IPS-NIHi7 (cell line): ENCODE data around the gene TNIP1.

ENCODE experiments used
- DNase-seq: peaks from one replicate; pipeline ENCODE4 v3.0.0; 2012; ENCODE audit warnings: mixed read lengths; ENCODE audit errors: extremely low spot score

The TNIP1 gene

DNA sequence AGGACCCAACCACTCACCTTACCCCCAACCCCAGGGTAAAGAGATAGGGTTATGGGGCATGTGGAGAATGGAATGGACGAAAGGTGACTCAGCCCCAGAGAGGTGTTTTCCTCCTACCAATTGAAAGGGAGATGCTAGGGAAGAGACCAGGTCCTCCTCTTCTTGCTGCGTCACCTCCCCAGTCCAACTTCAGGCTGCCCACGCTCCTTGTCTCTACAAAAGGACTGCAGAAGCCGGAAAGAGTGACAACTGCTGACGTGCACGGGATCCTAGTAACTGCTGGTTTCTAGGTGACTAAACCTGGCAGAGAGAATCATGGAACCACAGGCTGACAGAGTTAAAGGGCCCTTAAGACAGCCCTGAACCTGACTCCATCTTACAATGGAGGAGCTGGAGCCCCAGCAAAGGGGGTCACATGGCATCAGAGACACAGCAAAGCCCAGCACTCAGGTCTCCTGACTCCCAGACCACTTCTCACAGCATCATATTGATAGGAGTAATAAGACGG, 58.3 kb downstream of the TNIP1 start:
- DNase-seq: no peak

DNA sequence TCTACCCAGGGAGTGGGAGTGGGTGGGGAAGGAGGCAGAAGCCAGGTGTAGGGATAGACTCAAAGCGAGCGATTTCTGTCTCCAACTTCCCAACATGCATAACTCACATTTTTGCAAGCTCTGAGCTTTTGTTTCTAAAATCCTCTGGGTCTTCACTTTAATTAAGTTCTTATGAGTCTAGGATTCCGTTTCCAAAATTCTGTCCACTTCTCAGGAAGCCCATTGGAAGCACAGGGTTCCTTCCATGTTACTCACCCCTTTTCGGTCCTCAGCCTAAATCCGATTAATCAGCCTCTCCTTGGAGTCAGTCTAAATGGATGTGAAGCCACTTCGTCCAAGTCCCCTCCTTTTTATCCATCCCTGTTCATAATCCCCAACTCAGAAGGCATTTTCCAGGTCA, 59.1 kb downstream of the TNIP1 start:
- no peak for DNase-seq

DNA sequence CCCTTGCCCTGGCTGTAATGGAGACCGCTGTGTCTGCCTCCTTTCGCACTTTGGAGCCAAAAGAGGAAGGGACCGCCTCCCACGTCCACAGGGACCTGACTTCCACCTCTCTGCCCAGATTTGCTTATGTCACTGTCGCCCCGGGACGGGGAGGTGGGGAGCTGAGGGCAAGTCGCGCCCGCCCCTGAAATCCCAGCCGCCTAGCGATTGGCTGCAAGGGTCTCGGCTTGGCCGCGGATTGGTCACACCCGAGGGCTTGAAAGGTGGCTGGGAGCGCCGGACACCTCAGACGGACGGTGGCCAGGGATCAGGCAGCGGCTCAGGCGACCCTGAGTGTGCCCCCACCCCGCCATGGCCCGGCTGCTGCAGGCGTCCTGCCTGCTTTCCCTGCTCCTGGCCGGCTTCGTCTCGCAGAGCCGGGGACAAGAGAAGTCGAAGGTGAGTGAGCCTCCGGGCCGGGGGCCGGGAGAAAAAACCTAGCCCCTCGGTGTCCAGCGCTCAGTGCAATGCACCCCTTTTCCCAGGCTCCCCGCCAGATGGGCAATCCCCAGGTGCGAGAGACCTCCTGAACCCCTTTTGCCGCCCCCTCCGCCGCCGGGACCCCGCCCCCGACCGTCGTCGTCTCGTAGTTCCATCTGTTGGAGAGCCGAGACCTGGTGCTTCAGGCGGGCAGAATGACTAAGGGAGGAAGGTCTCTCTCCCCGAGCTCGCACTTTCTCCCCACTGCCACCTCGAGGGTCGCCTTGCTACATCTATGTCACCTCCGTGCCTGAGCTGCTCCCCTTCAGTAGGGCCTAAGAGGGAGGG, 60.3 kb downstream of the TNIP1 start, which contains the start of gene GPX3:
Gene GPX3 (plus strand): TSS at position 288 of the 807 bp plus-strand sequence. CDS start 64 bp downstream, at position 352.
- DNase-seq: peak; percentile 96

DNA sequence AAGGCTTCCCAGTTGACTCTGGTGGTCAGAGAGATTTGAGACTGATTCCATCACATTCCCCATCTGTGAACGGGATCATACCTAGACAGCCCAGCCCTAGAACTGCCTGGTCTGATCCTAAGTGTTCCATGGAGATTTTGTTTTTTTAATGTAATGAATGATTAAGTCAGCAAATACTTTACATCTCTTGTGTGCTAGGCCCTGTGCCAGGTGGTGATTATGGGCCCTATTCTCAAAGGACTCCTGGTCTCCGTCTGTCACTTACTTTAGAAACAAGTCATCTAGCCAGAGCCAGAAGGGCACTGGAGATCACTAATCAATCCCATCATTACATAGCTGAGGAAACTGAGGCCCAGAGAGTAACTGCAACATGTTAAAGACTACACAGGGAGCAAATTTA, 61.5 kb downstream of the TNIP1 start:
- no peak for DNase-seq

DNA sequence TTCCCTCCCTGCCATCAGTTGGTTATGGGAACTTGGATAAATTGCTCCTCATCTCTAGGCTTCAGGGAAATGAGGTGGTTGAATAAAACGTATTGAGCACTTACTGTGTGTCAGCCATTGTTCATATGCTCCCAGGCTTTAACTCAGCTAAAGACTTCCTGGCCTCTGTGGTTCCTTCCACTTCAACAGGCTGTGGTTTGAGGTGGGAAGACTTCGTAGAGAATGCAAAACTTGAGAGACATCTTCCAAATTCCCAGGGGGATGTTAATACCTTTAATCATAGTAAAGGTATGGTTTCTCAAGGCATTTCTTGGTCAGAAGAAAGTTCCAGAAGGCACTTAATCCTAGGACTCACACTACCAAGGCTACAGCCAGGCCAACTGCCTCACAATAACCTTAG, 62.0 kb downstream of the TNIP1 start:
- DNase-seq: no peak

DNA sequence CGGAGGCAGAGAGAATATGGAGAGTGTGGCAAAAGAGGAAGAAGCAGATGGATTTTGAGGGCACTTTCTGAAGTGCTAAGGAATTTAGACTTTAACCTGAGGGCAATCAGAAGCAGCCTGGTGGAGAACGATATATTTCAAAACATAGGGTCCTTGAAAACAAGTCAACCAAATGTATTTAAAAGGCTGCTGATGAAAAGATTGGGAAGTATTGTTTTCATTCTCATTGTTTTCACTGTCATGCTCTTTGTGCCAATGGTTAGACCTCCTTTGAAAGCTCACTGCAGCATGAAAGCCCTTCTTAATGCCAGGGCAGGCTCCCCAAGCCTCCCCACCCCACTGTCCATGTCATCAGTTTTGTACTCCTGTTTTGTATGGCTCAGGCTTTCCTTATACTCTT, 62.9 kb downstream of the TNIP1 start:
- no peak for DNase-seq

DNA sequence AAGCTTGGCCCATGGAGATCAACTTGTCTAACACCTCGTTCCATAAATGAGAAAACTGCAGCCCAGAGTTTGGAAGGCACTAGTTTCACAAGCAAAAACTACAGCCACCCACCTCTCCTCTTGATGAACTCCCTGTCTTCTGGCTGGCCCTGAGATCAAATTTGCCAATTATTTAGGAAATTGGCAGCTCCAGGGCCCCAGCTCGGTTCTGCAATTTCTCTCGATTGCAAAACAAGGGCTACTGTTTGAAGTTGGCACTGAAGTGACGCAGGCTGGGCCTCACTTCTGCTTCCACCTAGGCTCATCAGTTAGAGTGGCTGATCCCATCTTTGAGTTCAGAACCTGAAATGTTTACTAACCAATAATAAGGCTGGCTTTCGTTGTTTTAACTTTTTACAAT, 64.1 kb downstream of the TNIP1 start:
- no peak for DNase-seq

DNA sequence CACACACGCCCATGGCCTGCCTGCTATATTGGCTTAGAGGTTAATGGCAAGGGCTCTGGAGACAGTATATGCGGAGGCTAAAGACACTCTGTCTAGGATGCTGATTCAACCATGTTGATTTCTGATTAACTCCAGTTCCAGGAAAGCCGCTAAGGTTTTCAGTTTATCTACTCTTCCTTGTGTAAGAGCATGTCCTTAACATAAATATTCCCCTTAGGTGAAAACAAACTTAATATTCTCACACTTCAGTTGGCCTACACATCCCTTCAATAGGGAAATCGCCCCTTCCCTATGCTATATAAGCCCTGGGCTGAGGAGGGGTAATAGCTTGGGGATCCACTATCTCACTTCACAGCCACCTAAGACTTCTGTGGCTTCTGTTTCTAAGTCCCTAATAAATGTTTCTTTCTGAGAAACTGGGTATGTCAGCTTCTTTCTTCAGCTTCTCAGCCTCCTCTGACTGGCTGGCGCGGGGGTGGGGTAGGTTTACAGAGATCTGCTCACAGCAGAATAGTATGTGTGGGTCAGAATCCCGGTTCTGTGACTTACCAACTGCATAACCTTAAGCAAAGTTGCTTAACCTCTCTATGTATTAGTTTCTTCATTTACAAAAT, 64.8 kb downstream of the TNIP1 start:
- DNase-seq: no peak

DNA sequence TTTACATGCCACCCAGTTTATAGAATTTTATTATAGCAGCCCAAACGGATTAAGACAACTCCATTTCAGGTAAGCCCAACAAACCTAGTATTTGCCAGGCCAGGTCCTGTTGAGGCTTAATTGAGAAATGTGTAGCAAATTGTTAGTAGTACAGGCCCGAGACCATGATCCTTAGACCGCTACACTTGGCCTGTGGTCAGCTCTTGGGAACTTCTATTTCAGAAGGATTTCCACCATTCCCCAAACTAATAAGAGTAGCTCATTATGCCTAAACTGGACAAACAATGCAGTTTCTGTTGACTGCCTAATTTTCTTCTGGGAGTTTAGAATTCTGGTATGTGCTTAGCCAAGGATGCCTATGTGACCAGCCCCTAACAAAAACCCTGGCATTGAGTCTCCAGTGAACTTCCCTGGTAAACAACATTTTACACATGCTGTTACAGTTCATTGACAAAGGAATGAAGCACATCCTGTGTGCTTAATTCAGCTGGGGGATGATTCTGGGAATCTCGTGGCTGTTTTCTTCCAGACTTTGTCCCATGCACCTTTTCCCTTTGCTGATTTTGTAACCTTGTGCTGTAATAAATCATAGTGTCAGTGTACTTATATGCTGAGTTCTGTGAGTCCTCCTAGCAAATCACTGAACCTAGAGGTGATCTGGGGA, 66.0 kb downstream of the TNIP1 start:
- DNase-seq: no peak

DNA sequence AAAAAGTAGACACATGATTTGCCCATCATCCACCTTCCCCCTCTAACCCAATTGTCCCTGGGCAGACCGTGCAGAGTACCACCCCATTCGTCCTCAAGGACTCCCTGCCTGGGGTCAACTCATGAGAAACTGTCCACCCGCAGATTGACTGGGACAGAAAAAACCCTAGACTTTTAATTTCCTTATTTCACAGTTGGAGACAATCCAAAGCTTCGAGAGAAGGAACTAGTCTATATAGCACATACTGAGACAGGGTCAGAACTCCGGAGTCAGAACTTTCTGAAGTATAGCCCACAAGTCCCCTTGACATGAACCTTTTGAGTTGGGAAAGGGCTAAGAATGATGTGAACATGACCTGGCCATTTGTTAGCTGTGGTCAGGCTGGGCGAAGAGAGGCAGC, 68.0 kb downstream of the TNIP1 start:
- no peak for DNase-seq

DNA sequence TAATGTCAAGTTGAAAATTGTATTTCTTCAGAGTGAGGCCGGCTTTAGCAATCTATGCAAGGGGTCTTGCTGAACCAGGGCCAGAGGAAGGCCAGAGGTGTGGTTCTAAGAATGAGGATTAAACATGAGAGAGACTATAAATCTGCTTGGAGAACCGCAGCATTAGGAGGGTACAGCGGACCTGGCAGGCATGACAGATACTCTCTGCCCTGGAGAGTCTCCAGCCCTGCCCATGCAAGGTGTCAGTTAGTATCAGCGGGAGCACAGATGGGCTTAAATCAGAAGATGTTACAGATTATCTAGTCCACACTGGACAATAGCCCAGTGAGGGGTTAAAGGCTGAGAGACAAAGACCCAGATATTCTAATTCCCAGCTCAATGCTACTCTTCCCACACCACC, 71.9 kb downstream of the TNIP1 start:
- DNase-seq: no peak

DNA sequence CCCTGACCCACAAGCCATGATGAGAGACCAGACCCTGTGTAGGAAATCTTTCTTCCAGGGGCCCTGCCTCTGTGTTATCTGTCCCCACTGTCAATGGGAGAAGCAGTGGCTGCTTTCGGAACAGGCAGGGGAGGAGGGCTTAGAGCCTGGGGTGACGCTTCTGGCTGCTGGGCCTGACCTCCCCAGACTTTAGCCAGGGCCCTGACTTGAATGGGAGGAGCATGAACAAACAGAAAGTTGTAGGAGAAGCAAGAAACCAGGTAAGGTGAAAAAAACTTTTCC, 72.7 kb downstream of the TNIP1 start:
- no peak for DNase-seq

DNA sequence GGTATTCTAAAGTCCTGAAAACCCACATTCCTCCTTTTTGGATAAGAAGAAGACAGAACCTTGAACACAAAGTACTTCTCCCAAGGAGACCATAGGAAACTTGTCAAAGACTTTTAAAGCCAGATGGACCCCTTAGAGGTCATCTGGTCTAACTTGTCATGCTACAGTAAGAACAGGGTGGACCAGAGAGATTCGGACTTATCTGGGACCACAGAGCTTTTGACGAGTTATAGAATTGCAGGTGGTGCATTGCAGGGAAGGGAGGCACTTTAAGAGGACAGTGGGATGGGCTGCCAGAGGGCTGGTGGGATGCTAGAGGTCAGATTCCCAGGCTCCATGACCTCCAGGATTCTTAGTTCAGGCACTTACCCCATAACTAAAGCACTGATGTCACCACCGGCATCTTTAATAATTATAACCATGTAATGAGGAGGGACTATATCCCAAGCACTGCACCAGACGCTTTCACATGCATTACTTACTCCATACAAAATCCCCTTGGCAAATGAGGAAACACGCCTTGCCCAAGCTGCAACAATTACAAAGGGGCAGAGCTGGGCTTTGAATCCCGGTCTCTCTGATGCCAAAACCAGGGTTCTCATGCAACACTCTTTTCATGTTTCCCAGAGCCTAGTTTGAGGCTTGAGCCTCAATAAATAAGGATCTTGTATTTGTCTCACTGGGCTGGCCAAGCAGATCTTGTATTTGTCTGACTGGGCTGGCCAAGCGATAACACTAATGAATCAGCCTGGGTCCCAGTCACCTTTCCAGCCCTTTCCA, 73.2 kb downstream of the TNIP1 start:
- DNase-seq: no peak

DNA sequence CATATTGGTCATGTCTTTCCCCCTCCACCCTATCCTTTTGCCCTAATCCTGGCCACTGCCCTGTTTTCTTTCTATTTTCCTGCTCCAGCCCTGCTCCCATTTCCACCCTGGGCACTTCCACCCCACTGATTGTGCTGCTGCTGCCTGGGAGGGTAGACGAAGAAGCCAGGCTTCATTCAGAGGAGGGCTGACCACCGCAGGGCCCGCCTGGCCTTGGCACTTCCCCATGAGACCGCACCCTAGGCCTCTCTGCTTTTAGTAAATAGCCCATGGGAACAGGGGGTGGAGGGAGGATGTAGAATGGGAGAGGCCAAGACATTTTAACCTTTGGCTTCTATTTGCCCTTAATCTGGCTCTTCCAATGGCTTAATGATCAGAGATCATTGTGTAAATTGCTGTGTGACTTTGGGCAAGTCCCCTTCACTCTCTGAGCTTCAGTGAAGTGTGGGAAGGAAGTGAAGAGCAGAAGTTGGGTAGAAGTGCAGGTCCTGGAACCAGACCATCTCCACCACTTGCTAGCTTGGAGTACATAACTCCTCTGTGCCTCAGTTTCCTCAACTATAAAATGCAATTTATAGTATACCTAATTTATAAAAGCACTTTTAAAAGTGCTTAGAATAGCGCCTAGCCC, 74.0 kb downstream of the TNIP1 start:
- DNase-seq: no peak

DNA sequence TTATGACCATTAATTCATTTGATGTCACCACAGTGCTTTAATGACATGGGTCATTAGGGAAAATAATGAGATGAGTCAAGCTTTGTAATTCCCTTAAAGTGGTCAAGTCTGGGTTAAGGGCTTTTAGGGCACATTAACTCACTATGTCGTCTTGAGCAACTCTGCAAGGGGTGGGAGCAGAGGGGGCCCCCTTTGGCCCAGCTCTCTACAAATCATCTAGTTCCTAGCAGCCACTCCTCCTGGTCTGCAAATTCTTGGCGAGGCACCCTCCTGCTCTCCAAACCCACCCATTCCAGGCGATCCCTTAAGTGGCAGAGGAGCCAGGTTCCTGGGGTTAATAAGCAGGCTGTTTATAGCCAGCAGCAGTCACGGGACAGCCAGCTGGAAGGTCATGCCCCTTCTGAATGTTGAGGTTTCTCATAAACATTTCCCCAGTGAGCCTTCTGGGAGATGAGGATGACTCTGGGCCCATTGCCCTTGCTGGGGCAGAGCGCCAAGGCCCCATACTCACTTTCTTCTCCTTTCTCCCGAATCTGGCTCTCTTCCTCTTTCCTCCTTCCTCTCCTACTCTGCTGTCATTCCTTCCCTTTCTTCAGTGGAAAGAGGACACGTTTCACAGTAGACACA, 74.8 kb downstream of the TNIP1 start:
- DNase-seq: no peak

DNA sequence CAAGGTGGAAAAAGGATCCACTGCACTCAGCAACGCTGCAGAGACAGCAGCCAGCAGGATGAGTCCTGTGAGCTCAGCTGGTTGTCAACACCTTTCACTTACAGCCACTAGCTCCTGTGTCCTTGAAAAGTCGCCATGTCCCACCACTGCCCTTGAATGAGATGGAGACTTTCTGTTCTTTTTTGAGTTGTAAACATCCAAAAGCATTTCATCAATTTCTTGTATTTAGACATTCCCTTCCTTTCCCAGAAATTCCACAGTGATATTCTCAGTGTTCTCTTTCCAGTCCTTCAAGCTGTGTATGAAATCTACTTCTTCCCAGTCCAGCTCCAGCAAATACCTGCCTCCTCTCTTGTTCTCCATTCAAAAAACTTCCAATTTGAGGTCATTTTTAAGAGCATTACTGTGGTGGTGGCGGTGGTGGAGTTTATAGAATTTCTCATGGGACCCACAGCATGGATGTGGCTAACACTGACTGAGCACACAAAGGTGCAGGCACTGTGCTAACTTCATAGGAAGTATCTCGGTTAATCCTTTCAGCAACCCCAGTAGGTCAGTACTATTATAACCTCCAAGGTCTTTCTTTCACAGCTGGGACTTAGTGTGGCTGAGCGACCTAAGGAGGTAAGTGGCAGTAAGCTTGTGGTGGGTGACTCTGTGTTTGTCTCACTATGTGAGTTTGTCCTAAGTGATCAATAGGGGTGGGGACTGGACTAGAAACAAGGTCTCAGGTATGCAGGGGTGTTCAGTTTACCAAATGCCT, 75.5 kb downstream of the TNIP1 start:
- no peak for DNase-seq

DNA sequence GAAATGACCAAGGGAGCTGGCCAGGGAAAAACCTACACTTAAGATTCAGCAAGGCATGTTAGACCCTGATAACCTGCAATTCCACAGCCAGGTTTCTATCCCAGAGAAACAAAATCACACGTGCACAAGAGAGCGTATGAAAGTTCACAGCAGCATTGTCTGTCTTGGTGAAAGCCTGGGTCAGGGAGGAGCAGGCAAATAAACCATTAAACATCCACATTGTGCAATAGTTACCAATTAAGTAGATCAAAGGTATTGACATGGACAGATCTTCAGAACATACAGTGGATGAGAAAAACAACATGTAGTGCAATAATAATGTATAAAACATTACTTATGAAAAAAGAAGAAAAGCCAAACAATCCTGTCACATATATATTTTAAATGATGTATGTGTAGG, 76.3 kb downstream of the TNIP1 start:
- no peak for DNase-seq

DNA sequence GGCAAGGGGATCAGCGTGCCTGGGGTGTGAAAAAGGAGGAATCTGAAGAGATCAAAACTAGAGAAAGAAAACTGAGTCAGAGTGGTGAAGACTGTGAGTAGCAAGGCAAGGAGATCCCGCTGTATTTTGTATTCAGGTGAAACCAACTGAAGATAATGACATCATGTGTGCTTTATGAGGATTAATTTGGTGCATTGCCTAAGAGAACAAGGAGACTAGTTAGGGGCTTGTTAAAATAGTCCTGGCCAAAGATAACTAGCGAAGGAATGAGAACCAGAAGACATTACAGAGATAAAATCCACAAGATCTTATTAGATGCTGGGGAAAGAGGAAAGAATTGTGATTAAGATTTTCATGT, 77.4 kb downstream of the TNIP1 start:
- no peak for DNase-seq

DNA sequence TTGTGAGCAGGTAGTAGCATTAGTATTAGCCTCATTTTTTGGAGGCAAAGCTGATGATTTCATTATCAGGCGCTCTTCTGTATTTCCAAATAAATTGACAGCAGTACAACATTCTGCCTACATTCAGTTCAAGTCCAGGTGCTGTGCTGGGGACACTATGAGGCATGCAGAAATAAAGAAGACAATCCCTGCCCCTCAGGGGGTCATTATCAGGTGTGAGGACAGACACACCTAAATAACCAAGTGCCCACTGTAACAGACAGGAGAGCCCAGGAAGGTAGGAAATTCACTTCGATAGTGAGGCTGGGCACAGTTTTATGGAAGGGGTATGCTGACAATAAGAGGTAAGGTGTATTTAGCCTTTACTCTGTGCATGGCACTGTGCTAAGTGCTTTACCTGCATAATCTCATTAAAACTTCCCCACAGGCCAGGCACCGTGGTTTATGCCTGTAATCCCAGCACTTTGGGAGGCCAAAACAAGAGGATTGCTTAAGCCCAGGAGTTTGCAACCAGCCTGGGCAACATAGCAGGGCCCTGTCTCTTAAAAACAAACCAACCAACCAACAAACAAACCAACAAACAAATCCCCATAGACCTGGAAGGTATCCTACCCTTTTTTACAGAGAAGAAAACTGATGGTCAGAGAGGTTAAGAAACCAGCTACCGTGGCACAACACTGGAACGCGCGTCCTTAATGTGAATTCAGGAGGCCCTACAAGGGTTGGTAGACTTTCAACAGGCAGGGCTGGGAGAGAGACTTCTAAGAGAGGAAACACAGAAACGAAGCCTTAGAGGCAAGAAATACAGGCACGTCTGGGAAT, 77.9 kb downstream of the TNIP1 start:
- no peak for DNase-seq

DNA sequence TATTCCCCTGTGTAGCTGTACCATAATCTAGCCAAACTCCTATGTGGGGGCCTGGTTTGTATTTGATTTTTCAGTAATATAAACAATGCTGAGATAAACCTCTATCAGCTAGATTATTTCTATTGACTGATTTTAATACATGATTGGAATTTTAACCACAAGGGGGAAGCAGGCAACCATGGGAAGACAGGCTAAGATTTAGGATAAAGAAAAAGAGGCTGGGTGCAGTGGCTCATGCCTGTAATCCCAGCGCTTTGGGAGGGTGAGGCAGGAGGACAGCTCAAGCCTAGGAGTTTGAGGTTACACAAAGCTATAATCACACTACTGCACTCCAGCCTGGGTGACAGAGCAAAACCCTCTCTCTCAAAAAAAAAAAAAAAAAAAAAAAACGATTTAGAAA, 78.6 kb downstream of the TNIP1 start:
- DNase-seq: peak; percentile 43
